Measurements from ENCODE around the gene MCM3AP. TPM values are rescaled to one million over a fixed set of nuclear protein-coding genes. Genes with fewer than 3 reads are reported as not detected.

The MCM3AP gene
- polyA plus RNA-seq, 1 experiment: 31.6 TPM

DNA sequence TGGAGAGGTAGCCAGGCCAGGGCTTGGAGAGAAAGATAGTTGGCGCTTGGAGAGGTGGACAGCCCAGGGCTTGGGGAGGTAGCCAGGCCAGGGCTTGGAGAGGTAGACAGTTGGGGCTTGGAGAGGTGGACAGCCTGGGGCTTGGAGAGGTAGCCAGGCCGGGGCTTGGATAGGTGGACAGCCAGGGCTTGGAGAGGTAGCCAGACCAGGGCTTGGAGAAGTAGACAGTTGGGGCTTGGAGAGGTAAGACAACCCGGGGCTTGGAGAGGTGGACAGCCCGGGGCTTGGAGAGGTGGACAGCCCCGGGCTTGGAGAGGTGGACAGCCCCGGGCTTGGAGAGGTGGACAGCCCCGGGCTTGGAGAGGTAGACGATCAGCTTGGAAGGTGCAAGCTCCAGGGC lies 64.6 kb downstream of the MCM3AP start:
- ChIA-PET POLR2A (interaction anchor here (0.6 kb wide), 1 partner anchor 47 kb away, joined by 11 read pairs; no protein-coding TSS in a partner anchor), CTCF (interaction anchor here (0.8 kb wide), 1 partner anchor 12 kb away, joined by 3 read pairs; no protein-coding TSS in a partner anchor)
- H3K4me3 ChIP-seq (ENCODE audit: low read depth, low read length): no peak overlapping the region
- TF ChIP-seq CTCF (IDR thresholded peaks at IDR 0.05; ENCODE audit: insufficient read depth, low read depth, low read length): no peak
- no peaks in the 10 kb centered on the region for H3K27me3 ChIP-seq (ENCODE audit: control insufficient read depth, insufficient read depth, low read length)
- peaks cover 21% of the 10 kb centered on the region for H3K36me3 ChIP-seq (ENCODE audit: control insufficient read depth, insufficient read depth, low read length)
- DNase-seq (ENCODE audit: low read depth): no peak

- CTCF ChIA-PET: interaction anchor here (0.8 to 1.2 kb wide), 2 partner anchors 12 to 77 kb away, joined by 3 read pairs; no protein-coding TSS in a partner anchor
- POLR2A ChIA-PET: no interaction called here
- Histone ChIP-seq H3K27me3 (ENCODE audit: control insufficient read depth, insufficient read depth, low read length) (no peaks in the 10 kb centered on the region), H3K36me3 (ENCODE audit: control insufficient read depth, insufficient read depth, low read length) (peaks cover 21% of the 10 kb centered on the region), H3K4me3 (ENCODE audit: low read depth, low read length) (no peak overlapping the region)
- no peak for DNase-seq (ENCODE audit: low read depth)
- no peak for TF ChIP-seq CTCF (IDR thresholded peaks at IDR 0.05; ENCODE audit: insufficient read depth, low read depth, low read length)
Observed at GRCh38 chr21:46220275-46220810, 65.1 kb downstream of the MCM3AP start.

- CTCF ChIA-PET: interaction anchor here (1.2 kb wide), 1 partner anchor 76 kb away, joined by 3 read pairs; no protein-coding TSS in a partner anchor
- TF ChIP-seq CTCF (IDR thresholded peaks at IDR 0.05; ENCODE audit: insufficient read depth, low read depth, low read length): no peak
Observed at GRCh38 chr21:46219591-46220239, 65.7 kb downstream of the MCM3AP start.

GRCh38 chr21:46218906-46219590 lies 66.4 kb downstream of the MCM3AP start:
- no peak for DNase-seq (ENCODE audit: low read depth)
- Histone ChIP-seq H3K27me3 (ENCODE audit: control insufficient read depth, insufficient read depth, low read length) (no peaks in the 10 kb centered on the region), H3K36me3 (ENCODE audit: control insufficient read depth, insufficient read depth, low read length) (peaks cover 24% of the 10 kb centered on the region), H3K4me3 (ENCODE audit: low read depth, low read length) (no peak overlapping the region)
- CTCF ChIA-PET: no interaction called here
- POLR2A ChIA-PET: no interaction called here
- no peak for TF ChIP-seq CTCF (IDR thresholded peaks at IDR 0.05; ENCODE audit: insufficient read depth, low read depth, low read length)

More at GRCh38 chr21:46219591-46220239, 65.7 kb downstream of the MCM3AP start:
- Histone ChIP-seq H3K27me3 (ENCODE audit: control insufficient read depth, insufficient read depth, low read length) (no peaks in the 10 kb centered on the region), H3K4me3 (ENCODE audit: low read depth, low read length) (no peak overlapping the region), H3K36me3 (ENCODE audit: control insufficient read depth, insufficient read depth, low read length) (peaks cover 23% of the 10 kb centered on the region)
- DNase-seq (ENCODE audit: low read depth): no peak
- POLR2A ChIA-PET: no interaction called here

- Histone ChIP-seq H3K4me3 (ENCODE audit: low read depth, low read length) (no peak overlapping the region), H3K36me3 (ENCODE audit: control insufficient read depth, insufficient read depth, low read length) (peaks cover 26% of the 10 kb centered on the region), H3K27me3 (ENCODE audit: control insufficient read depth, insufficient read depth, low read length) (no peaks in the 10 kb centered on the region)
- ChIA-PET CTCF (no interaction called here), POLR2A (no interaction called here)
- no peak for DNase-seq (ENCODE audit: low read depth)
- no peak for TF ChIP-seq CTCF (IDR thresholded peaks at IDR 0.05; ENCODE audit: insufficient read depth, low read depth, low read length)
Observed at GRCh38 chr21:46217511-46218196, 67.8 kb downstream of the MCM3AP start.

Measured in BJ (cell line).